Prostate gland (tissue), 2 donors: ENCODE data around the gene SLC36A2.

Experiments
- CTCF ChIP-seq, 4 experiments: fragments of 200-600 bp in 2 of 4; fragments of 450-650 bp in 2 of 4; sonication (generic) in 2 of 4; IDR thresholded peaks; 1 replicate in 3 of 4; 2 replicates in 1 of 4; pipeline ENCODE4 v1.5.1; 2016 to 2019; ENCODE audit warnings: antibody characterized with exemption in 4 of 4, mild to moderate bottlenecking in 2 of 4, moderate library complexity in 2 of 4
- POLR2A ChIP-seq: fragments of 450-650 bp; IDR thresholded peaks from one replicate; pipeline ENCODE4 v1.6.1; 2016; ENCODE audit warnings: antibody characterized with exemption, mild to moderate bottlenecking
- POLR2AphosphoS5 ChIP-seq: sonication (generic); formaldehyde crosslinking; IDR thresholded peaks from one replicate; pipeline ENCODE4 v1.6.1; 2017; ENCODE audit warnings: antibody characterized with exemption

GRCh38 chr5:151388960-151389359 is 41.6 kb upstream of the SLC36A2 start:
- no peak for TF ChIP-seq CTCF (IDR thresholded peaks at IDR 0.05)
- TF ChIP-seq POLR2AphosphoS5, result no peak
- no peak for TF ChIP-seq POLR2A
